NCI-H2171 (cell line): Measurements from ENCODE around the gene OR9A4.
"Not testable (repeated sequence)": the region's sequence is repeated elsewhere in the genome, so short reads cannot be mapped to it uniquely, and the experiment has no call there.

ENCODE experiments used
- DNase-seq: peaks from one replicate; lab custom pipeline; 2025; lab: John Stamatoyannopoulos, UW

OR9A4 gene

GRCh38 chr7:141916099-141916498, at the start of gene OR9A4:
OR9A4 (plus strand) TSS chr7:141916399; CDS start chr7:141918876, 2,477 bp downstream.
- DNase-seq, result no peak

GRCh38 chr7:141866974-141867373, 49.2 kb upstream of the OR9A4 start:
- no peak for DNase-seq

GRCh38 chr7:141872931-141873330, 43.3 kb upstream of the OR9A4 start:
- DNase-seq, result no peak

GRCh38 chr7:141874787-141875186, 41.4 kb upstream of the OR9A4 start:
- DNase-seq, result no peak

GRCh38 chr7:141875453-141875852, 40.7 kb upstream of the OR9A4 start:
- DNase-seq, result no peak

GRCh38 chr7:141876371-141876770, 39.8 kb upstream of the OR9A4 start:
- no peak for DNase-seq

GRCh38 chr7:141877365-141877764, 38.8 kb upstream of the OR9A4 start:
- DNase-seq, result no peak

GRCh38 chr7:141880960-141881359, 35.2 kb upstream of the OR9A4 start:
- DNase-seq, result no peak

- DNase-seq, result no peak
Measured at GRCh38 chr7:141884539-141885225, 31.5 kb upstream of the OR9A4 start.

GRCh38 chr7:141889321-141889720, 26.9 kb upstream of the OR9A4 start:
- DNase-seq, result no peak

GRCh38 chr7:141891336-141891735, 24.9 kb upstream of the OR9A4 start:
- DNase-seq, result no peak

- not testable (repeated sequence) for DNase-seq
Measured at GRCh38 chr7:141899366-141899765, 16.8 kb upstream of the OR9A4 start.

- no peak for DNase-seq
Measured at GRCh38 chr7:141906285-141906684, 9.9 kb upstream of the OR9A4 start.

GRCh38 chr7:141911391-141911790, 4.8 kb upstream of the OR9A4 start:
- DNase-seq, result no peak

- no peak for DNase-seq
Measured at GRCh38 chr7:141915565-141915964, 634 bp upstream of the OR9A4 start.

- no peak for DNase-seq
Measured at GRCh38 chr7:141920281-141920680, 4.1 kb downstream of the OR9A4 start.

- DNase-seq, result no peak
Measured at GRCh38 chr7:141928146-141928844, 12.1 kb downstream of the OR9A4 start.

GRCh38 chr7:141928845-141929195, 12.6 kb downstream of the OR9A4 start:
- DNase-seq, result no peak

GRCh38 chr7:141930211-141930610, 14.0 kb downstream of the OR9A4 start:
- DNase-seq, result no peak

GRCh38 chr7:141941075-141941474, 24.9 kb downstream of the OR9A4 start:
- no peak for DNase-seq

GRCh38 chr7:141943846-141944245, 27.6 kb downstream of the OR9A4 start:
- DNase-seq, result no peak

GRCh38 chr7:141944811-141945210, 28.6 kb downstream of the OR9A4 start:
- DNase-seq, result no peak

- DNase-seq, result no peak
Measured at GRCh38 chr7:141945356-141945755, 29.2 kb downstream of the OR9A4 start.

GRCh38 chr7:141946796-141947195, 30.6 kb downstream of the OR9A4 start, which contains the start of gene CLEC5A:
CLEC5A (minus strand) TSS chr7:141946974; CDS start chr7:141946292, 682 bp downstream.
- no peak for DNase-seq
